Measurements from ENCODE around the gene UPF3A. TPM values are rescaled to one million over a fixed set of nuclear protein-coding genes. Genes with fewer than 3 reads are reported as not detected.

Gene UPF3A
- total RNA-seq, 1 experiment from 2014 or later, result 63.5 TPM

GRCh38 chr13:114311387-114311786, 30.0 kb downstream of the UPF3A start:
- Mint-ChIP-seq H3K4me3 (ENCODE audit: unreplicated experiment) (no peak overlapping the region), H3K4me1 (ENCODE audit: insufficient read depth, unreplicated experiment) (peaks cover 21% of the 10 kb centered on the region), H3K27ac (ENCODE audit: low read depth, unreplicated experiment) (no peak overlapping the region), H3K27me3 (ENCODE audit: insufficient read depth, unreplicated experiment) (no peaks in the 10 kb centered on the region), H3K9me3 (ENCODE audit: unreplicated experiment) (no peaks in the 10 kb centered on the region), H3K36me3 (ENCODE audit: insufficient read depth, unreplicated experiment) (peaks cover 13% of the 10 kb centered on the region)
- ChIA-PET POLR2A (interaction anchor here (0.6 to 2.9 kb wide), 4 partner anchors 22 to 75 kb away, joined by 3 to 12 read pairs (median 6); partner anchors contain the start of genes CDC16 and UPF3A), CTCF (no interaction called here)
- intact Hi-C loops (cut with micrococcal nuclease), result no loop called here
- no peak for TF ChIP-seq CTCF (IDR thresholded peaks at IDR 0.05; ENCODE audit: unreplicated experiment)
- no peak for DNase-seq (ENCODE audit: unreplicated experiment)
- BruUV-seq (replicated peaks), result no TSS peak

GRCh38 chr13:114311908-114312307, 30.5 kb downstream of the UPF3A start:
- BruUV-seq (replicated peaks), result no TSS peak
- Mint-ChIP-seq H3K27me3 (ENCODE audit: insufficient read depth, unreplicated experiment) (no peaks in the 10 kb centered on the region), H3K4me1 (ENCODE audit: insufficient read depth, unreplicated experiment) (peaks cover 21% of the 10 kb centered on the region), H3K27ac (ENCODE audit: low read depth, unreplicated experiment) (no peak overlapping the region), H3K9me3 (ENCODE audit: unreplicated experiment) (no peaks in the 10 kb centered on the region), H3K4me3 (ENCODE audit: unreplicated experiment) (no peak overlapping the region), H3K36me3 (ENCODE audit: insufficient read depth, unreplicated experiment) (peaks cover 8% of the 10 kb centered on the region)
- TF ChIP-seq CTCF (IDR thresholded peaks at IDR 0.05; ENCODE audit: unreplicated experiment), result no peak
- DNase-seq (ENCODE audit: unreplicated experiment), result no peak
- CTCF ChIA-PET, result no interaction called here
- intact Hi-C loops (cut with micrococcal nuclease), result no loop called here
- POLR2A ChIA-PET, result interaction anchor here (1.5 to 2.9 kb wide), 2 partner anchors 22 to 76 kb away, joined by 3 to 12 read pairs; partner anchors contain the start of gene CDC16

- Mint-ChIP-seq H3K9me3 (ENCODE audit: unreplicated experiment) (no peaks in the 10 kb centered on the region), H3K36me3 (ENCODE audit: insufficient read depth, unreplicated experiment) (peaks cover 2% of the 10 kb centered on the region), H3K27ac (ENCODE audit: low read depth, unreplicated experiment) (peak overlapping the region; percentile 96), H3K4me1 (ENCODE audit: insufficient read depth, unreplicated experiment) (peaks cover 21% of the 10 kb centered on the region), H3K4me3 (ENCODE audit: unreplicated experiment) (peak overlapping the region; percentile 87), H3K27me3 (ENCODE audit: insufficient read depth, unreplicated experiment) (no peaks in the 10 kb centered on the region)
- TF ChIP-seq CTCF (IDR thresholded peaks at IDR 0.05; ENCODE audit: unreplicated experiment), result no peak
- no TSS peak for BruUV-seq (replicated peaks)
- ChIA-PET POLR2A (interaction anchor here (0.8 to 2.9 kb wide), 10 partner anchors 10 to 820 kb away, joined by 3 to 26 read pairs (median 8); partner anchors contain the start of genes CDC16 and UPF3A), CTCF (interaction anchor here (0.6 kb wide), 1 partner anchor 28 kb away, joined by 3 read pairs; no protein-coding TSS in a partner anchor)
- DNase-seq (ENCODE audit: unreplicated experiment), result no peak
- intact Hi-C loops (cut with micrococcal nuclease), result no loop called here
These were observed 31.9 kb downstream of the UPF3A start for GRCh38 chr13:114313061-114313860.

- BruUV-seq (replicated peaks), result no TSS peak
- POLR2A ChIA-PET, result interaction anchor here (0.8 to 2.9 kb wide), 13 partner anchors 11 to 821 kb away, joined by 3 to 26 read pairs (median 8); partner anchors contain the start of genes CDC16 and UPF3A
These were observed 32.9 kb downstream of the UPF3A start, which contains the start of gene CHAMP1 for GRCh38 chr13:114314074-114314912. TSS of gene CHAMP1 (plus strand) at chr13:114314503. CDS start at chr13:114323843, 9,340 bp downstream.

More at GRCh38 chr13:114314074-114314912, 32.9 kb downstream of the UPF3A start, which contains the start of gene CHAMP1:
- Mint-ChIP-seq H3K9me3 (ENCODE audit: unreplicated experiment) (no peaks in the 10 kb centered on the region), H3K4me1 (ENCODE audit: insufficient read depth, unreplicated experiment) (peaks cover 29% of the 10 kb centered on the region), H3K27ac (ENCODE audit: low read depth, unreplicated experiment) (peak within 1 kb of the TSS; percentile 96), H3K36me3 (ENCODE audit: insufficient read depth, unreplicated experiment) (peaks cover 6% of the 10 kb centered on the region), H3K4me3 (ENCODE audit: unreplicated experiment) (peak within 1 kb of the TSS; percentile 87), H3K27me3 (ENCODE audit: insufficient read depth, unreplicated experiment) (no peaks in the 10 kb centered on the region)
- CTCF ChIA-PET, result no interaction called here
- DNase-seq (ENCODE audit: unreplicated experiment), result peak; percentile 95
- TF ChIP-seq CTCF (IDR thresholded peaks at IDR 0.05; ENCODE audit: unreplicated experiment), result no peak
- intact Hi-C loops (cut with micrococcal nuclease), result loop anchor here (2.0 kb wide), 1 partner anchor 33 kb away; the partner anchor contains the start of gene UPF3A
